Stimulated activated CD8-positive, alpha-beta memory T cell treated with anti-CD3 and anti-CD28 coated beads, Interleukin-12 subunit alpha, Interleukin-12 subunit beta, amount 100 ng/mL, for 24 hours (primary cell): Measurements from ENCODE around the gene SNX27.
"Not testable (repeated sequence)": the region's sequence is repeated elsewhere in the genome, so short reads cannot be mapped to it uniquely, and the experiment has no call there.

Experiments
- DNase-seq: peaks from one replicate; pipeline ENCODE4 v3.0.0-alpha.2; 2020; ENCODE audit errors: extremely low read depth

SNX27 gene

GRCh38 chr1:151721788-151722510 lies 110.1 kb downstream of the SNX27 start:
- DNase-seq = no peak

- no peak for DNase-seq
Observed at GRCh38 chr1:151723726-151724370, 112.0 kb downstream of the SNX27 start.

DNA sequence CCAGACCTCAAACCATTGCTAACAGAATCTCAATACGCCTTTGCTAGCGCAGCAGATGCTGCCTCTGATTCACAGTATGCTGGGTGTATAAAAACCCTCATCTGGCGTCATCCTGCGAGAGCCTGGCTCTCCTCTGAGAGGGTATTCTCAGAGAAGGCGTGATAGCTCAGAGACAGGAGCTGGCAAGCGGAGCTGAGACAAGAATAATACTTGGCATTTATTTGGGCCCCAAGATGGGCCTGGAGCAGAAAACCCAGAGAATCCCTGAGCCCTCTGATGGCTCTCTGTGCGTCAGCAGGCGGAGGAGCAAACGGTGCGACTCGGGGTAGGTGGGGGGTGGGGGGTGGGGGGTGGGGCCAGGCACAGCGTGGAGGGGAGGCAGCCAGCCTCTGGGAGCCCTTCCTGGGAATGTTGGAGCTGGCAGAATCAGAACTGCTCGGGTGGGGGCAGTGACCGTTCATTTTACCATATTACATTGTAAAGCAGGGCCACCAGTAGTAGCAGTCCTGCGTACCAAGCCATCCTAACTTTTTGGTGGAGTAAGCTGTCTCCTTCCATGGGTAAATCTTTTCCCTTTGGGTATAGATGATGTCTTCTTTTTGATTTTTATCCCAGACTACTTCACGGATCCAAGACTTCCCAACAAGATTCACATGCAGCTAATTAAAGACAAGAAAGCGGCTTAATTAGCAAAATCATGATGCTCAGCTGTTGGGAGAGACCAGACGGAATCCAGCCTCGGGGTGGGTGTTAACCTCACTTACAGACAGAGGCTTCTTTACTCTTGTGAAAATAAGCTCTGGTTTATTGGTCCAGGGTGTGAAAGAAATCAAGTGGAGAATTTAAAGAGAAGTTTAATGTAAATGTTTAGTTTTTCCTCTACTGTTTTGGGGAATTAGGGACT lies 116.6 kb downstream of the SNX27 start:
- DNase-seq = no peak

- no peak for DNase-seq
Observed at GRCh38 chr1:151729157-151729965, 117.5 kb downstream of the SNX27 start.

GRCh38 chr1:151729966-151730291 lies 118.1 kb downstream of the SNX27 start:
- DNase-seq = no peak

DNA sequence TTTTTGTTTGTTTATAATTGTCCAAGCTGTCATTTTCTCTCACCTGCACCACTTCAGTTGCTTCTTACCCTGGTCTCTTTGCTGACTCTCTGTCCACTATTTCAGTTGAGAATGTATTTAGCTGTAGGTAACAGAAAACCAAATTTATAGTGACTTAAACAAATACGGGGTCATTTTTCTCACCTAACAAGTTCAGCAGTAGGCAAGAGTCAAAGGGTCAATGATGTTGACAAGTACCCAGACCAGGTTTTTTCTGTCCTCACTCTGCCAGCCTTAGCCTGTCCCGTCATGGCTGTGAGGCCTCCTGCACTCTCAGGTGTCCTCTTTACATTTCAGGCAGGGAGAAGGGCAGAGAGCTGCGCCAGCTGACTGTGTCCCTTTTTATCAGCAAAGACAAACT lies 121.3 kb downstream of the SNX27 start:
- no peak for DNase-seq

GRCh38 chr1:151733995-151734394 lies 122.1 kb downstream of the SNX27 start:
- not testable (repeated sequence) for DNase-seq

GRCh38 chr1:151737026-151737425 lies 125.2 kb downstream of the SNX27 start:
- DNase-seq = no peak

GRCh38 chr1:151737479-151737878 lies 125.6 kb downstream of the SNX27 start:
- DNase-seq = no peak

- no peak for DNase-seq
Observed at GRCh38 chr1:151739590-151740355, 127.9 kb downstream of the SNX27 start.

- DNase-seq = no peak
Observed at GRCh38 chr1:151741516-151741915, 129.7 kb downstream of the SNX27 start.
